GM21576 (cell line): ENCODE results near the gene DGCR8.
"Not testable (repeated sequence)": the region's sequence is repeated elsewhere in the genome, so short reads cannot be mapped to it uniquely, and the experiment has no call there.

Source experiments
- ATAC-seq: cut with Tn5 transposase; IDR thresholded peaks from one replicate; pipeline ENCODE4 v1.9.1; 2021; ENCODE audit warnings: mild to moderate bottlenecking, moderate library complexity; ENCODE audit not compliant: unreplicated experiment

DGCR8 gene

GRCh38 chr22:20065896-20066616, 14.0 kb upstream of the DGCR8 start:
- no peak for ATAC-seq

- ATAC-seq: no peak
Observed at GRCh38 chr22:20066617-20067383, 13.2 kb upstream of the DGCR8 start.

- ATAC-seq: not testable (repeated sequence)
Observed at GRCh38 chr22:20067384-20067682, 12.7 kb upstream of the DGCR8 start.

GRCh38 chr22:20068640-20069039, 11.4 kb upstream of the DGCR8 start:
- no peak for ATAC-seq

- ATAC-seq: no peak
Observed at GRCh38 chr22:20069331-20070042, 10.6 kb upstream of the DGCR8 start.

GRCh38 chr22:20071524-20071972, 8.5 kb upstream of the DGCR8 start:
- ATAC-seq: no peak

- no peak for ATAC-seq
Observed at GRCh38 chr22:20076627-20077172, 3.3 kb upstream of the DGCR8 start.

- ATAC-seq: peak; percentile 52
Observed at GRCh38 chr22:20080445-20080775, 369 bp downstream of the DGCR8 start.

GRCh38 chr22:20080776-20081654, 974 bp downstream of the DGCR8 start:
- ATAC-seq: no peak

- ATAC-seq: no peak
Observed at GRCh38 chr22:20083157-20083890, 3.3 kb downstream of the DGCR8 start.

- ATAC-seq: no peak
Observed at GRCh38 chr22:20083891-20084546, 4.0 kb downstream of the DGCR8 start.

- no peak for ATAC-seq
Observed at GRCh38 chr22:20084547-20085413, 4.7 kb downstream of the DGCR8 start.

- no peak for ATAC-seq
Observed at GRCh38 chr22:20085651-20086050, 5.6 kb downstream of the DGCR8 start.

GRCh38 chr22:20086101-20086599, 6.1 kb downstream of the DGCR8 start:
- no peak for ATAC-seq

GRCh38 chr22:20086763-20087162, 6.7 kb downstream of the DGCR8 start:
- ATAC-seq: no peak

GRCh38 chr22:20087319-20088262, 7.5 kb downstream of the DGCR8 start:
- no peak for ATAC-seq

GRCh38 chr22:20088263-20088648, 8.2 kb downstream of the DGCR8 start:
- no peak for ATAC-seq
